AG09309 (cell line): ENCODE results near the gene SLX4IP.

Experiments used
- DNase-seq: peaks from one replicate; pipeline ENCODE4 v3.0.0-alpha.2; 2010; ENCODE audit warnings: low read depth
- H3K4me3 ChIP-seq: 2 replicates; pipeline ENCODE4 v1.5.1; 2011; ENCODE audit warnings: mild to moderate bottlenecking, low read depth, low read length, moderate library complexity; ENCODE audit not compliant: control insufficient read depth
- CTCF ChIP-seq: IDR thresholded peaks from 2 replicates; pipeline ENCODE4 v1.5.1; 2011; ENCODE audit warnings: mild to moderate bottlenecking, low read depth, low read length, inconsistent platforms; ENCODE audit not compliant: insufficient read depth, control insufficient read depth; ENCODE audit errors: missing control alignments

Gene SLX4IP

DNA sequence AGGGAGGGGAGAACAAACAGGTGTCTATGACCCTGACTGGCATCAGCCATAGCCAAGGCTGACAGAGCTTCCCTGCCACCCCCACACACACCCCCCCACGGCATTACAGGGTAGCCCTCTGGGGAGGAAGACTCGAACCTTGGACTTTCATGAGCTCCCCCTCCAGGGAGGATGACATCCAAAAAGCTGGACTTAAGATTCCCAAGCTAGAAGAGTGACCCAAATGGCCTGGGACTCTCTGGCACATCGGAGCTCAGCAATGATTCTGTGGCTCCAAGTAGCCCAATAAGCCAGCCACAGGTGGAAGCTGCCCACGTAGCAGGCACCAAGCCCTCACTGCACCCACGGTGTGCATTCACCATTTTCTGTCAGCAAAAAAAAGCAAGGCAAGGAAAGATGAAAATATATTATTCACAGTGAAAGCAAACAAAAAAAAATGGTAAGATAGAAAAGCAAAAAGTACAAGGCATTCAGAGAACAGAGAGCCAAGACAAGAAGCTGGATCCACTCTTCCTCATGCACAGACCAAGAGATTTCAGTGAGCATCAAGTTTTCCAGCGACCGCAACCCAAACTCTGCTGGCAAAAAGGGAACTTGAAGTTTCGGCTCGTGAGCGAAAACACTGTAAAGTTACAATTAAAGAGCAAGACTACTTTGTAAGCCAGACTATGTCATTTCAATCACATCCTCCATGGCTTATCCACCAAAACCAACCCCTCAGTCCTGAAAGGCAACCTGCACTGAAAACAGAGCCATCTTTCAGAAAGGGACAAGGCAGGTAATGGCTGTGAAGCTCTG, 227.8 kb downstream of the SLX4IP start:
- DNase-seq, result no peak
- no peak for TF ChIP-seq CTCF
- H3K4me3 ChIP-seq, result no peak overlapping the region

DNA sequence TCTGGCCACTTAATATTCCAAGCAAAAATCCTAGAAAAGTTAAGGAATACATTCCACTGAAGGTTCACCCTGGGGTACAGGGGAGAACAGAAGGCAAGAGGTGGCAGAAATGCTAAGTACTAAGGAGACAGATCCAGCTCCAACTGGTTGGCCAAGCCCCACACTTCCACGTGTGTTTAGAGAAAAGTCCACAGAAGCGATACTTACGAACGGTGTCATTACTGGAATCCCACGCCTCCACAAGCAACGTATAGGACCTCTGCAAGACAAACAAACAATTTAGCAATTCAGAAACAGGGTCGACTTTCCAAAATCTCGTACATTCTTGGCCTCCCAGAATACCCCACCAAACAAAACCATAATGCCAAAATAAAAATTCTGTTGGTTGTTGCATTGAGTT, 228.7 kb downstream of the SLX4IP start:
- no peak for TF ChIP-seq CTCF
- DNase-seq, result no peak
- no peak overlapping the region for H3K4me3 ChIP-seq

DNA sequence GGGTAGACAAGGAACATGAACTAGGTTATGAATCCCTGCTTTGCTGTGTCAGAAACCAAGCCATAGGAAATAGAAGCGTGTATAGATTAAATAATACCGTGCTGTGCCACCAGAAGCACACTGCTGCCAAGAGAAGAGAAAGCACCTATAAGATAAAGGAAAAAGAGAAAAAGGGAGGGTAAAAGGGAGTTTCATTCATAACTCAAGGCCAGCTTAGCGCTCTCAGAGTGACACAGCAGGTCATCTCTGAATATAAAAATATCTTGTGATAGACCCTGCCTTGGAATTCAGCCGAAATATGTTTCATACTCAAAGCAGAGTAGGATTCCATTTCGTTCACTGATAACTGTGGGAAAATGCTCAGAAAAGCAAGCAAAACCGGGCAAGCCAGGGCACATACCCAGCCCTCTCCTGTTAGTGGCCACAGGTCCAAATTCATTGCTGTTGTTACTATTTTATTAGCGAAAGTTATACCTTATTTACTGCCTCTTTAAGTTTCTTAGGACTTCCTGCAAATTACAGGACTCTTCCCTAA, 230.0 kb downstream of the SLX4IP start:
- no peak for DNase-seq
- H3K4me3 ChIP-seq, result no peak overlapping the region
- no peak for TF ChIP-seq CTCF

- no peak for DNase-seq
- no peak for TF ChIP-seq CTCF
Measured at GRCh38 chr20:10665791-10666190, 230.7 kb downstream of the SLX4IP start.

GRCh38 chr20:10666221-10667076, 231.3 kb downstream of the SLX4IP start:
- H3K4me3 ChIP-seq, result no peak overlapping the region
- TF ChIP-seq CTCF, result no peak
- DNase-seq, result no peak

More at GRCh38 chr20:10665791-10666190, 230.7 kb downstream of the SLX4IP start:
- no peak overlapping the region for H3K4me3 ChIP-seq

DNA sequence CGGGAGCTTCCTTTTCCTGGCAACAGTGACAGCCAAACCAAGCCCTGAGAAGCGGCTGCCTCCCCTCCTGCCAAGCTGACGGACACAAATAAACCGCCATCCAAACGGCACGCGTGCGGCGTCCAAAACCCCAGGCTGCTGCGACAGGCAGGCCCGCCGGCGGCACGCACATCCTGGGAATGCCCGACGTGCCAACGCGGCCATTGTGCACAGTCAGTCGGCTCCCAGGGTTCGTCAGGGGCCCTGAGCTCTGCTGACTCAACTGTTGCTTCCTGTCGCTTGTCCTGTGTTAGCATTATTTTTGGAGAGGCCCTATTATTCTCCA, 231.9 kb downstream of the SLX4IP start:
- no peak overlapping the region for H3K4me3 ChIP-seq
- TF ChIP-seq CTCF, result no peak
- no peak for DNase-seq
